Tibial artery (tissue), 4 donors: ENCODE data around the gene SPANXA1.
"Not testable (repeated sequence)": the region's sequence is repeated elsewhere in the genome, so short reads cannot be mapped to it uniquely, and the experiment has no call there.

Experiments
- DNase-seq, 2 donors: peaks; one replicate each; pipeline ENCODE4 v3.0.0-alpha.2; 2019
- H3K27ac ChIP-seq, 2 donors: fragments of 200-600 bp; sonication (generic) in 1 of 2; 1 replicate in 1 of 2; 2 replicates in 1 of 2; pipeline ENCODE4 v1.5.1; 2018 to 2019; ENCODE audit warnings: mild to moderate bottlenecking in 1 of 2
- H3K27me3 ChIP-seq, 2 donors: fragments of 200-600 bp; sonication (generic) in 1 of 2; one replicate each; pipeline versions ENCODE4 v1.5.1 to v1.6.0; 2016 to 2019
- H3K36me3 ChIP-seq, 3 donors: fragments of 200-600 bp; sonication (generic) in 2 of 3; one replicate each; pipeline ENCODE4 v1.5.1; 2016 to 2019; ENCODE audit warnings: mild to moderate bottlenecking in 2 of 3
- H3K4me1 ChIP-seq, 4 donors: fragments of 200-600 bp; sonication (generic) in 2 of 4; 1 replicate in 3 of 4; 2 replicates in 1 of 4; pipeline ENCODE4 v1.5.1; 2016 to 2019
- H3K4me3 ChIP-seq, 2 donors: fragments of 200-600 bp; sonication (generic) in 1 of 2; 1 replicate in 1 of 2; 2 replicates in 1 of 2; pipeline ENCODE4 v1.5.1; 2018 to 2019; ENCODE audit warnings: mild to moderate bottlenecking in 2 of 2
- H3K9me3 ChIP-seq, 3 donors: fragments of 200-600 bp; sonication (generic) in 1 of 3; one replicate each; pipeline ENCODE4 v1.5.1; 2016 to 2019
- CTCF ChIP-seq, 2 experiments: fragments of 200-600 bp in 1 of 2; fragments of 450-650 bp in 1 of 2; IDR thresholded peaks; one replicate each; pipeline ENCODE4 v1.5.1; 2017 to 2019; ENCODE audit warnings: antibody characterized with exemption in 2 of 2, mild to moderate bottlenecking in 1 of 2, moderate library complexity in 1 of 2
- intact Hi-C: fragments of 100-400 bp; cut with DNase I; formaldehyde crosslinking; loops from one replicate; pipeline ENCODE4 v1.15.0; 2023; ENCODE audit warnings: low total_unique reads

SPANXA1 gene, protein sequence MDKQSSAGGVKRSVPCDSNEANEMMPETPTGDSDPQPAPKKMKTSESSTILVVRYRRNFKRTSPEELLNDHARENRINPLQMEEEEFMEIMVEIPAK

GRCh38 chrX:141584638-141585037 lies at the start of gene SPANXA1:
SPANXA1 (minus strand) TSS chrX:141584738; CDS start chrX:141584678, 60 bp downstream.
- intact Hi-C loops, H3K36me3 ChIP-seq, H3K27ac ChIP-seq, H3K4me3 ChIP-seq, H3K27me3 ChIP-seq, H3K9me3 ChIP-seq, DNase-seq, H3K4me1 ChIP-seq: not testable (repeated sequence)

DNA sequence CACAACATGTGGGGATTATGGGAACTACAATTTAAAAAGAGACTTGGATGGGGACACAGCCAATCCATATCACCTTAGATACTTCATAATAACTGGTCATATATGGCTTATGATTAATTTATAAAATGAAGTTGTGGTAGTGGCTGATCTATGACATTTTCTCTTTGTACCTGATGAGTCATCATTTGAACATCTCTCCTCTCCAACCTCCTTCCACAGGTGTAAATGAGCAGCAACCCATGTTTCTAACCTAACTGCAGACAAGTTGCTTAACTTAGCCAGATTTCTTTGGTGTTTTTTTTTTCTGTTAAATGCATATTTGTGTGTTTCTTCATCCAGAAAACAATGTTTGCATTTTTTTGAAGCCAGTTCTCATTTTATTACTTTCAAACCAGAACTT lies 47.6 kb upstream of the SPANXA1 start:
- intact Hi-C loops, result no loop called here
- no peak for TF ChIP-seq CTCF (IDR thresholded peaks at IDR 0.05)
- no peak for DNase-seq
- Histone ChIP-seq H3K27me3 (no peaks in the 10 kb centered on the region), H3K4me3 (no peak overlapping the region), H3K36me3 (no peaks in the 10 kb centered on the region), H3K4me1 (no peaks in the 10 kb centered on the region), H3K9me3 (no peaks in the 10 kb centered on the region), H3K27ac (no peak overlapping the region)

- Histone ChIP-seq H3K27ac (no peak overlapping the region), H3K36me3 (no peaks in the 10 kb centered on the region), H3K4me3 (no peak overlapping the region), H3K4me1 (no peaks in the 10 kb centered on the region), H3K9me3 (no peaks in the 10 kb centered on the region), H3K27me3 (no peaks in the 10 kb centered on the region)
- no peak for TF ChIP-seq CTCF (IDR thresholded peaks at IDR 0.05)
- DNase-seq, result no peak
- intact Hi-C loops, result no loop called here
Measured at GRCh38 chrX:141619336-141619735, 34.8 kb upstream of the SPANXA1 start.

DNA sequence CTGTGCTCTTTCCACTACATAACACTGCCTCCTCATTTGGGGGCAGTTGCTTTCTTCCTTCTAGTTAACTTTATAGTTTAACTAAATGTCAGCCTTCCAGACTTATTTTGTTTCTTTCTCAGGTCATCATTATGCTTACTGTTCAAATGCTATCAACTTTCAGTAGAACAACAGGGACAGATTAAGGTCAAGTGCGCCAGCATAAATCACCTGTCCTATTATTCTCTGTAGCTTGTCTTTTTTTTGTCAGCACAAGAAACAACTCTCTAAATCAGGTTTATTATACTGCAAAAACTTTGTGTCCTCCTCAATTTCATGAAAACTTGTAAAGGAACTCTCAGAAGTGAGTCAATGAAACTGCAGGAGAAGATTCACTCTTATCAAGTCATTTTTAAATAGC lies 24.6 kb upstream of the SPANXA1 start:
- intact Hi-C loops, result no loop called here
- H3K36me3 ChIP-seq, result no peaks in the 10 kb centered on the region

GRCh38 chrX:141589408-141589807 lies 4.9 kb upstream of the SPANXA1 start, which contains the start of gene SPANXA2:
SPANXA2 (plus strand) TSS chrX:141589708; CDS start chrX:141589768, 60 bp downstream.
- H3K27me3 ChIP-seq, DNase-seq, H3K9me3 ChIP-seq, H3K4me3 ChIP-seq, H3K4me1 ChIP-seq, H3K27ac ChIP-seq, intact Hi-C loops, H3K36me3 ChIP-seq: not testable (repeated sequence)

More for the DNA sequence above, 24.6 kb upstream of the SPANXA1 start:
- Histone ChIP-seq H3K9me3 (no peaks in the 10 kb centered on the region), H3K4me1 (no peaks in the 10 kb centered on the region), H3K27ac (no peak overlapping the region), H3K27me3 (no peaks in the 10 kb centered on the region), H3K4me3 (no peak overlapping the region)
- no peak for DNase-seq
- no peak for TF ChIP-seq CTCF (IDR thresholded peaks at IDR 0.05)

DNA sequence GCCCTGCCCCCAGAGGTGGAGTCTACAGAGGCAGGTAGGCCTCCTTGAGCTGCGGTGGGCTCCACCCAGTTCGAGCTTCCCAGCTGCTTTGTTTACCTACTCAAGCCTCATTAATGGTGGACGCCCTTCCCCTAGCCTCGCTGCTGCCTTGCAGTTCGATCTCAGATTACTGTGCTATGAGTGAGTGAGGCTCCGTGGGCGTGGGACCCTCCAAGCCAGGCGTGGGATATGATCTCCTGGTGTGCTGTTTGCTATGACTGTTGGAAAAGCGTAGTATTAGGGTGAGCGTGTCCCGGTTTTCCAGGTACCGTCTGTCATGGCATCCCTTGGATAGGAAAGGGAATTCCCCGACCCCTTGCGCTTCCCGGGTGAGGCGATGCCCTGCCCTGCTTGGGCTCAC lies 42.0 kb downstream of the SPANXA1 start:
- intact Hi-C loops, H3K4me1 ChIP-seq, H3K36me3 ChIP-seq, H3K4me3 ChIP-seq, H3K27ac ChIP-seq, DNase-seq, H3K9me3 ChIP-seq, H3K27me3 ChIP-seq: not testable (repeated sequence)
